ENCODE measurements around the gene C16orf74. TPM values are rescaled to one million over a fixed set of nuclear protein-coding genes. Genes with fewer than 3 reads are reported as not detected.

The C16orf74 gene
- total RNA-seq, 1 donor from 2014 or later: 1.6 TPM

DNA sequence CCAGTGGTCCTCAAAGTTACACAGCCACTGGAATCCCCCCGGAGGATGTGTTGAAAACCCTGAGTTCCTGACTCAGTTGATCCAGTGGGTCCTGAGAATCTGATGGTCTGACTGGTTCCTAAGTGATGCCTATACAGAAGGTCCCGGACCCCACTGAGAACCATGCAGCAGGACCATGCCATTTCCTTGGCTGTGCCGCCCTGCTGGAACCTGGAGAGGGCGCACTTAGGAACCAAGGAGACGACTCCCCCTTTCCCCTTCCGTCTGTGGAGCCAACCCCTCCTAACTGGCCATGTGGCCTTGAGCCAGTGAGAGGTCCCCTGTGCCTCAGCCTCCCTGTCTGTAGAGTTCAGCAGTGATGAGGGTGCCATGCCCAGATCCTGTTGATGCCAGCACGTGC, 22.0 kb downstream of the C16orf74 start:
- H3K27ac Mint-ChIP-seq (ENCODE audit: unreplicated experiment): no peak overlapping the region
- H3K4me3 Mint-ChIP-seq (ENCODE audit: unreplicated experiment): no peak overlapping the region
- peaks cover 19% of the 10 kb centered on the region for H3K27me3 Mint-ChIP-seq (ENCODE audit: low read depth)
- peaks cover 1% of the 10 kb centered on the region for H3K36me3 Mint-ChIP-seq (ENCODE audit: low read depth)
- TF ChIP-seq, protein P1, sequence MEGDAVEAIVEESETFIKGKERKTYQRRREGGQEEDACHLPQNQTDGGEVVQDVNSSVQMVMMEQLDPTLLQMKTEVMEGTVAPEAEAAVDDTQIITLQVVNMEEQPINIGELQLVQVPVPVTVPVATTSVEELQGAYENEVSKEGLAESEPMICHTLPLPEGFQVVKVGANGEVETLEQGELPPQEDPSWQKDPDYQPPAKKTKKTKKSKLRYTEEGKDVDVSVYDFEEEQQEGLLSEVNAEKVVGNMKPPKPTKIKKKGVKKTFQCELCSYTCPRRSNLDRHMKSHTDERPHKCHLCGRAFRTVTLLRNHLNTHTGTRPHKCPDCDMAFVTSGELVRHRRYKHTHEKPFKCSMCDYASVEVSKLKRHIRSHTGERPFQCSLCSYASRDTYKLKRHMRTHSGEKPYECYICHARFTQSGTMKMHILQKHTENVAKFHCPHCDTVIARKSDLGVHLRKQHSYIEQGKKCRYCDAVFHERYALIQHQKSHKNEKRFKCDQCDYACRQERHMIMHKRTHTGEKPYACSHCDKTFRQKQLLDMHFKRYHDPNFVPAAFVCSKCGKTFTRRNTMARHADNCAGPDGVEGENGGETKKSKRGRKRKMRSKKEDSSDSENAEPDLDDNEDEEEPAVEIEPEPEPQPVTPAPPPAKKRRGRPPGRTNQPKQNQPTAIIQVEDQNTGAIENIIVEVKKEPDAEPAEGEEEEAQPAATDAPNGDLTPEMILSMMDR (IDR thresholded peaks at IDR 0.05): peak; percentile 47
- no peaks in the 10 kb centered on the region for H3K9me3 Mint-ChIP-seq (ENCODE audit: low read depth)
- DNase-seq (ENCODE audit: low spot score): no peak
- H3K4me1 Mint-ChIP-seq (ENCODE audit: low read depth): no peaks in the 10 kb centered on the region

DNA sequence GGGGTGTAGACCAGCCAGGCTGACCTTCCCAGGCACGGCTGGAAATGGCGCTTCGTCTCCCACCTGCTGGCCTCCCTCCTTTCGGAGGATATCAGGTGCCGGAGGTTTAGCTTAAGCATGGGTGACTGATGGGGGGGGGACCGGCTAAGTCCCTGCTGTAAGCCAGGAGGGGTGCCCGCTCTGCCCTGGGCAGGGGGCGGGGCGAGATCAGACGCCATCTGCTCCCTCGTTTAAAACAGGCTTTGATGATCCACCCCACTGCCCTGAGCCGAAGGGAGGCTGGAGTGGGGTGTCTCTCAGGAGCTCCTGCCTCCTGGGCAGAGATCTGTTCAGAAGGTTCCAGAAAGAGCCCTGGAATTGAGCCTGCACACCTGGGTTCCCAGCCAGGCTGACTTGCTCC, 26.0 kb downstream of the C16orf74 start:
- H3K4me1 Mint-ChIP-seq (ENCODE audit: low read depth): no peaks in the 10 kb centered on the region
- no peak overlapping the region for H3K27ac Mint-ChIP-seq (ENCODE audit: unreplicated experiment)
- no peak overlapping the region for H3K4me3 Mint-ChIP-seq (ENCODE audit: unreplicated experiment)
- H3K9me3 Mint-ChIP-seq (ENCODE audit: low read depth): no peaks in the 10 kb centered on the region
- TF ChIP-seq, protein P1 (IDR thresholded peaks at IDR 0.05): no peak
- H3K27me3 Mint-ChIP-seq (ENCODE audit: low read depth): peaks cover 19% of the 10 kb centered on the region
- peaks cover 1% of the 10 kb centered on the region for H3K36me3 Mint-ChIP-seq (ENCODE audit: low read depth)
- DNase-seq (ENCODE audit: low spot score): no peak

DNA sequence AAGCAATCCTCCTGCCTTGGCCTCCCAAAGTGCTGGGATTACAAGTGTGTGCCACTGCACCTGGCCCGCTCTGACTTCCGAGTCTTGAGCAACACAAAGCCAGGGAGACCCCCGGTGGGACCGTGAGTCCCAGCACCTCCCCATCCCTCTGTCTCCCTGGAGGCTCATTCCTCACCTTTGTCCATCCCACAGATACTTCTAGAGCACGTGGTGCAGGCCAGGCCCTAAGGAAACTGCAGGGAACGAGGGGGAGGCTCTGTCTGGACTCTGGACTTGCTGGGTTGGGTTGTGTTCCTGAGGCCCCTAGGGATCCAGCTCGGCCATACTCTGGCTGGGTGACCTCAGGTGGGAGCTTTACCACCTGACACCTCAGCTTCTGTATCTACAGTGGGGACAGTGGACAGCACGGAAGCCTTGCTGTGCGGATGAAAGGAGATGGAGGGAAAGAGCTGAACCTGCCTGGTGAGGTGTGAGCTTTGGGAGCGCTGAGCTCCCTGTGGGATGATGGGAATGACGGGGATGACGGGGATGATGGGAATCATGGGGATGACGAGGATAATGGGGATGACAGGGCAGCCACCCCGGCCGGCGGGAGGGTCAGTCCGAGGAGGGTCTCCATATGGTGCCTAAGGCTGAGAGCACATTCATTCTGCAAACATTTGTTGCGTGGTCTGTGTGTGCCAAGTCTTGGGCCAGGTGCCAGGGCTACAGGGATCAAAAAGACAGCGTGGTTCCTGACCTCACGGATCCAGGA, 26.6 kb downstream of the C16orf74 start:
- H3K4me1 Mint-ChIP-seq (ENCODE audit: low read depth): no peaks in the 10 kb centered on the region
- H3K27ac Mint-ChIP-seq (ENCODE audit: unreplicated experiment): no peak overlapping the region
- H3K36me3 Mint-ChIP-seq (ENCODE audit: low read depth): peaks cover 1% of the 10 kb centered on the region
- H3K27me3 Mint-ChIP-seq (ENCODE audit: low read depth): peaks cover 19% of the 10 kb centered on the region
- DNase-seq (ENCODE audit: low spot score): no peak
- TF ChIP-seq, protein P1 (IDR thresholded peaks at IDR 0.05): no peak
- no peak overlapping the region for H3K4me3 Mint-ChIP-seq (ENCODE audit: unreplicated experiment)
- no peaks in the 10 kb centered on the region for H3K9me3 Mint-ChIP-seq (ENCODE audit: low read depth)

DNA sequence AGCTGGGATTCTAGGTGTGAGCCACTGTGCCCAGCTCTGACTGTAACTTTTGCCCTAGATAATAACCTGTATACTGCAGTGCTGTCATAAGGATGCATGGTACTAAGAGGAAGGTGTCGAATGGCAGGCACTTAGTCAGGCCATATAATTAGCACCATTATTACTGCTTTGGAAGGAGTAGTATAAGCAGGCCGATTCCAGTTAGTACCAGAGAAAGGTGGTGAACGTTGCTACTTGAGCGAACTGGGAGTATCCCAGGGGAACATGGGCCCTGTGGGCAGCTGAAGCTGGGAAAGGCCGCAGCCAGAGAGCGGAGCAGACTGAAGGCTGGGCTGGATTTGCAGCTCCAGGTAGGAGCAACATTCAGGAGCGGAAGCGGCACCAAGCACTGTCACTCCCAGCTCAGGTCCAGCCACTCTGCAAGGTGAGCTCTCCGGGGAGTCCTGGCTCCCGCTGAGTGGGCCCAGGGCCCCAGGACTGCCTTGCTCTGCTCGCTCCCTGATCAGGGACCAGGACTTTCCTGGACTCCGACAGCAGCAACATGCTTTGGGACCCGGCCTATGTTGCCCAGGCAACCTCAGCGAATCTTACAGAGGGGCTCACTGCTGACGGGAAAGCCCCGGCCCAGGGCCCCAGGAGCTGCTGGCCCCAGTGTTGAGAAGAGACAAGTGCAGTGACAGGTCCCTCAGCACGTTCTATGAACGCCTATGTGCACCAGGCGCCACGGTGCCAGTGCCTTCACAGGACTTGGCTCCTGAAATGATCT, 28.6 kb downstream of the C16orf74 start:
- H3K36me3 Mint-ChIP-seq (ENCODE audit: low read depth): peaks cover 1% of the 10 kb centered on the region
- H3K9me3 Mint-ChIP-seq (ENCODE audit: low read depth): no peaks in the 10 kb centered on the region
- H3K4me3 Mint-ChIP-seq (ENCODE audit: unreplicated experiment): no peak overlapping the region
- H3K27me3 Mint-ChIP-seq (ENCODE audit: low read depth): peaks cover 18% of the 10 kb centered on the region
- no peaks in the 10 kb centered on the region for H3K4me1 Mint-ChIP-seq (ENCODE audit: low read depth)
- H3K27ac Mint-ChIP-seq (ENCODE audit: unreplicated experiment): no peak overlapping the region
- no peak for DNase-seq (ENCODE audit: low spot score)
- TF ChIP-seq, protein P1 (IDR thresholded peaks at IDR 0.05): no peak

DNA sequence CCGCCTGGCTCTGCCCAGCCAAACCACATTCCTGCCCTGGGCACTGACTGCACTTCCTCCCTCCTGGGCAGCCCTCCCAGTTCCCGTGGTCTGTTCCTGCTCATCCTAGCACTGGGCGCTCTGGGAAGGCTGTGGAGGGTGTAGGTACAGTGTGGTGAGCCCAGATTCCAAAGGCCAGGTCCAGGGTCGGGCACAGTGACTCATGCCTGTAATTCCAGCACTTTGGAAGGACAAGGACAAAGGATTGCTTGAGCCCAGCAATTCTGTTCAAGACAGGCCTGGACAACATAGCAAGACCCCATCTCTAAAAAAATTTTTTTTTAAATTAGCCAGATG, 30.6 kb downstream of the C16orf74 start:
- TF ChIP-seq, protein P1 (IDR thresholded peaks at IDR 0.05): no peak
- Mint-ChIP-seq H3K36me3 (ENCODE audit: low read depth) (no peaks in the 10 kb centered on the region), H3K27ac (ENCODE audit: unreplicated experiment) (no peak overlapping the region), H3K4me1 (ENCODE audit: low read depth) (peaks cover 7% of the 10 kb centered on the region), H3K4me3 (ENCODE audit: unreplicated experiment) (no peak overlapping the region), H3K27me3 (ENCODE audit: low read depth) (peaks cover 14% of the 10 kb centered on the region), H3K9me3 (ENCODE audit: low read depth) (no peaks in the 10 kb centered on the region)
- DNase-seq (ENCODE audit: low spot score): no peak

Data from chondrocyte (in vitro differentiated cells).